Activated naive CD4-positive, alpha-beta T cell treated with anti-CD3 and anti-CD28 coated beads, Interleukin-2, amount 50 U/mL, for 24 hours (primary cell): ENCODE measurements around the gene PDGFRB.
A peak's percentile ranks its signal among the peaks of the same experiment; 100 is the strongest.

ENCODE experiments used
- H3K27ac Mint-ChIP-seq: one replicate; pipeline ENCODE4 v1.8.0; 2021; ENCODE audit warnings: mild to moderate bottlenecking, mixed read lengths
- H3K27me3 Mint-ChIP-seq: one replicate; pipeline ENCODE4 v1.8.0; 2021; ENCODE audit warnings: mixed read lengths
- H3K36me3 Mint-ChIP-seq: one replicate; pipeline ENCODE4 v1.8.0; 2021; ENCODE audit warnings: mixed read lengths
- H3K4me1 Mint-ChIP-seq: one replicate; pipeline ENCODE4 v1.8.0; 2021; ENCODE audit warnings: mixed read lengths
- H3K4me3 Mint-ChIP-seq: one replicate; pipeline ENCODE4 v1.8.0; 2021; ENCODE audit warnings: mild to moderate bottlenecking, mixed read lengths
- H3K9me3 Mint-ChIP-seq: one replicate; pipeline ENCODE4 v1.8.0; 2021; ENCODE audit warnings: mixed read lengths

PDGFRB gene

GRCh38 chr5:150155258-150156026, at the start of gene PDGFRB:
Gene PDGFRB (minus strand): TSS chr5:150155845. CDS start chr5:150137047, 18,798 bp downstream.
- Mint-ChIP-seq H3K4me1 (peaks cover 5% of the 10 kb centered on the region), H3K27ac (peak within 1 kb of the TSS; percentile 62)

GRCh38 chr5:150204590-150204960, 48.9 kb upstream of the PDGFRB start:
- H3K4me1 Mint-ChIP-seq: peaks cover 18% of the 10 kb centered on the region
- H3K27me3 Mint-ChIP-seq: peaks cover 11% of the 10 kb centered on the region
- H3K36me3 Mint-ChIP-seq: no peaks in the 10 kb centered on the region
- no peak overlapping the region for H3K4me3 Mint-ChIP-seq
- H3K27ac Mint-ChIP-seq: no peak overlapping the region
- H3K9me3 Mint-ChIP-seq: no peaks in the 10 kb centered on the region

More at GRCh38 chr5:150155258-150156026, at the start of gene PDGFRB:
- peaks cover 6% of the 10 kb centered on the region for H3K27me3 Mint-ChIP-seq
- H3K9me3 Mint-ChIP-seq: no peaks in the 10 kb centered on the region
- H3K36me3 Mint-ChIP-seq: no peaks in the 10 kb centered on the region
- H3K4me3 Mint-ChIP-seq: peak within 1 kb of the TSS; percentile 85

GRCh38 chr5:150203832-150204589, 48.4 kb upstream of the PDGFRB start:
- no peaks in the 10 kb centered on the region for H3K9me3 Mint-ChIP-seq
- H3K4me3 Mint-ChIP-seq: no peak overlapping the region
- H3K4me1 Mint-ChIP-seq: peaks cover 13% of the 10 kb centered on the region
- H3K36me3 Mint-ChIP-seq: no peaks in the 10 kb centered on the region
- H3K27ac Mint-ChIP-seq: no peak overlapping the region
- peaks cover 11% of the 10 kb centered on the region for H3K27me3 Mint-ChIP-seq

- Mint-ChIP-seq H3K4me1 (no peaks in the 10 kb centered on the region), H3K27ac (no peak overlapping the region), H3K4me3 (no peak overlapping the region), H3K27me3 (peaks cover 5% of the 10 kb centered on the region), H3K36me3 (no peaks in the 10 kb centered on the region), H3K9me3 (no peaks in the 10 kb centered on the region)
These were observed 46.9 kb upstream of the PDGFRB start for GRCh38 chr5:150202501-150202900.

- no peak overlapping the region for H3K27ac Mint-ChIP-seq
- peaks cover 3% of the 10 kb centered on the region for H3K27me3 Mint-ChIP-seq
- no peaks in the 10 kb centered on the region for H3K9me3 Mint-ChIP-seq
- no peaks in the 10 kb centered on the region for H3K4me1 Mint-ChIP-seq
- no peak overlapping the region for H3K4me3 Mint-ChIP-seq
- H3K36me3 Mint-ChIP-seq: no peaks in the 10 kb centered on the region
These were observed 41.8 kb upstream of the PDGFRB start for GRCh38 chr5:150197476-150197875.

- Mint-ChIP-seq H3K27ac (no peak overlapping the region), H3K36me3 (no peaks in the 10 kb centered on the region), H3K4me1 (no peaks in the 10 kb centered on the region), H3K4me3 (no peak overlapping the region), H3K27me3 (peaks cover 3% of the 10 kb centered on the region), H3K9me3 (no peaks in the 10 kb centered on the region)
These were observed 41.3 kb upstream of the PDGFRB start for GRCh38 chr5:150196986-150197385.

GRCh38 chr5:150196514-150196913, 40.9 kb upstream of the PDGFRB start:
- no peak overlapping the region for H3K4me3 Mint-ChIP-seq

GRCh38 chr5:150195736-150196485, 40.3 kb upstream of the PDGFRB start:
- Mint-ChIP-seq H3K4me1 (no peaks in the 10 kb centered on the region), H3K9me3 (no peaks in the 10 kb centered on the region), H3K27me3 (peaks cover 7% of the 10 kb centered on the region), H3K27ac (no peak overlapping the region), H3K4me3 (no peak overlapping the region), H3K36me3 (no peaks in the 10 kb centered on the region)

More at GRCh38 chr5:150196514-150196913, 40.9 kb upstream of the PDGFRB start:
- Mint-ChIP-seq H3K27me3 (peaks cover 6% of the 10 kb centered on the region), H3K36me3 (no peaks in the 10 kb centered on the region), H3K27ac (no peak overlapping the region), H3K4me1 (no peaks in the 10 kb centered on the region), H3K9me3 (no peaks in the 10 kb centered on the region)

- no peaks in the 10 kb centered on the region for H3K36me3 Mint-ChIP-seq
- H3K27me3 Mint-ChIP-seq: peaks cover 15% of the 10 kb centered on the region
- H3K9me3 Mint-ChIP-seq: no peaks in the 10 kb centered on the region
- H3K27ac Mint-ChIP-seq: no peak overlapping the region
- no peak overlapping the region for H3K4me3 Mint-ChIP-seq
- H3K4me1 Mint-ChIP-seq: no peaks in the 10 kb centered on the region
These were observed 36.8 kb upstream of the PDGFRB start for GRCh38 chr5:150192462-150192861.

- peaks cover 15% of the 10 kb centered on the region for H3K27me3 Mint-ChIP-seq
- no peaks in the 10 kb centered on the region for H3K36me3 Mint-ChIP-seq
- H3K9me3 Mint-ChIP-seq: no peaks in the 10 kb centered on the region
- no peaks in the 10 kb centered on the region for H3K4me1 Mint-ChIP-seq
- H3K4me3 Mint-ChIP-seq: no peak overlapping the region
- no peak overlapping the region for H3K27ac Mint-ChIP-seq
These were observed 35.3 kb upstream of the PDGFRB start for GRCh38 chr5:150190987-150191386.

- no peaks in the 10 kb centered on the region for H3K4me1 Mint-ChIP-seq
- H3K9me3 Mint-ChIP-seq: no peaks in the 10 kb centered on the region
- no peak overlapping the region for H3K4me3 Mint-ChIP-seq
- H3K36me3 Mint-ChIP-seq: no peaks in the 10 kb centered on the region
- H3K27ac Mint-ChIP-seq: no peak overlapping the region
- peaks cover 15% of the 10 kb centered on the region for H3K27me3 Mint-ChIP-seq
These were observed 34.9 kb upstream of the PDGFRB start for GRCh38 chr5:150190503-150190979.

- Mint-ChIP-seq H3K36me3 (no peaks in the 10 kb centered on the region), H3K9me3 (no peaks in the 10 kb centered on the region), H3K27ac (no peak within 1 kb of the TSS), H3K4me3 (no peak within 1 kb of the TSS), H3K4me1 (no peaks in the 10 kb centered on the region), H3K27me3 (peaks cover 15% of the 10 kb centered on the region)
These were observed 34.3 kb upstream of the PDGFRB start, which contains the start of gene SLC6A7 for GRCh38 chr5:150189728-150190502. Gene SLC6A7 (plus strand): TSS chr5:150190062. CDS start chr5:150190328, 266 bp downstream.

GRCh38 chr5:150189326-150189725, 33.7 kb upstream of the PDGFRB start:
- H3K4me3 Mint-ChIP-seq: no peak overlapping the region
- no peak overlapping the region for H3K27ac Mint-ChIP-seq
- H3K36me3 Mint-ChIP-seq: no peaks in the 10 kb centered on the region
- peaks cover 15% of the 10 kb centered on the region for H3K27me3 Mint-ChIP-seq
- H3K9me3 Mint-ChIP-seq: no peaks in the 10 kb centered on the region
- no peaks in the 10 kb centered on the region for H3K4me1 Mint-ChIP-seq

GRCh38 chr5:150188146-150188842, 32.6 kb upstream of the PDGFRB start:
- no peak overlapping the region for H3K27ac Mint-ChIP-seq
- no peaks in the 10 kb centered on the region for H3K4me1 Mint-ChIP-seq
- H3K9me3 Mint-ChIP-seq: no peaks in the 10 kb centered on the region
- peaks cover 15% of the 10 kb centered on the region for H3K27me3 Mint-ChIP-seq
- H3K4me3 Mint-ChIP-seq: no peak overlapping the region
- no peaks in the 10 kb centered on the region for H3K36me3 Mint-ChIP-seq
